K562 (cell line): ENCODE results near the gene ARL10.

Source experiments
- BACH1 ChIP-seq: fragments of 200-800 bp; sonication (Bioruptor generic); IDR thresholded peaks from 2 replicates; pipeline ENCODE4 v1.6.1; 2016; ENCODE audit warnings: missing genetic modification characterization, missing compliant biosample characterization
- BCL6 ChIP-seq: fragments of 250-450 bp; sonication (Bioruptor Pico); IDR thresholded peaks from 2 replicates; pipeline ENCODE4 v1.4.0; 2020
- CBFA2T2 ChIP-seq: fragments of 450-650 bp; conservative IDR thresholded peaks from 2 replicates; pipeline ENCODE4 v1.6.1; 2017; ENCODE audit warnings: mild to moderate bottlenecking
- CBX5 ChIP-seq: IDR thresholded peaks from 2 replicates; pipeline ENCODE4 v1.6.1; 2014; ENCODE audit warnings: low read depth, borderline replicate concordance
- JUND ChIP-seq, 2 experiments: IDR thresholded peaks; 2 replicates in 1 of 2; 3 replicates in 1 of 2; pipeline ENCODE4 v1.6.1; 2011; ENCODE audit warnings: borderline replicate concordance in 2 of 2, low read depth in 2 of 2, low read length in 2 of 2, improper control_type of control experiment in 1 of 2, missing biosample characterization in 1 of 2, missing genetic modification characterization in 1 of 2, missing genetic modification reagents in 1 of 2
- POLR2A ChIP-seq: fragments of 450-650 bp; conservative IDR thresholded peaks from 2 replicates; pipeline ENCODE4 v1.6.1; 2016
- POLR2AphosphoS5 ChIP-seq: IDR thresholded peaks from 2 replicates; pipeline ENCODE4 v1.6.1; 2011; ENCODE audit warnings: mild to moderate bottlenecking, low read depth, low read length, moderate library complexity; ENCODE audit not compliant: control insufficient read depth, insufficient read depth
- SMAD2 ChIP-seq: fragments of 150-350 bp; IDR thresholded peaks from 2 replicates; pipeline ENCODE4 v1.6.1; 2014; ENCODE audit warnings: low read depth, mild to moderate bottlenecking, low read length
- TF ChIP-seq, protein P1 (sequence below), 3 experiments: IDR thresholded peaks in 2 of 3; conservative IDR thresholded peaks in 1 of 3; 2 replicates each; pipeline ENCODE4 v1.5.1; 2011 to 2012; ENCODE audit warnings: low read length in 3 of 3, mild to moderate bottlenecking in 3 of 3, control low read depth in 2 of 3, improper control_type of control experiment in 1 of 3, inconsistent platforms in 1 of 3, low read depth in 1 of 3, mixed read lengths in 1 of 3, moderate library complexity in 1 of 3; ENCODE audit not compliant: insufficient read depth in 2 of 3

- no peak for TF ChIP-seq CBX5
- TF ChIP-seq SMAD2, result no peak
- TF ChIP-seq, protein P1, sequence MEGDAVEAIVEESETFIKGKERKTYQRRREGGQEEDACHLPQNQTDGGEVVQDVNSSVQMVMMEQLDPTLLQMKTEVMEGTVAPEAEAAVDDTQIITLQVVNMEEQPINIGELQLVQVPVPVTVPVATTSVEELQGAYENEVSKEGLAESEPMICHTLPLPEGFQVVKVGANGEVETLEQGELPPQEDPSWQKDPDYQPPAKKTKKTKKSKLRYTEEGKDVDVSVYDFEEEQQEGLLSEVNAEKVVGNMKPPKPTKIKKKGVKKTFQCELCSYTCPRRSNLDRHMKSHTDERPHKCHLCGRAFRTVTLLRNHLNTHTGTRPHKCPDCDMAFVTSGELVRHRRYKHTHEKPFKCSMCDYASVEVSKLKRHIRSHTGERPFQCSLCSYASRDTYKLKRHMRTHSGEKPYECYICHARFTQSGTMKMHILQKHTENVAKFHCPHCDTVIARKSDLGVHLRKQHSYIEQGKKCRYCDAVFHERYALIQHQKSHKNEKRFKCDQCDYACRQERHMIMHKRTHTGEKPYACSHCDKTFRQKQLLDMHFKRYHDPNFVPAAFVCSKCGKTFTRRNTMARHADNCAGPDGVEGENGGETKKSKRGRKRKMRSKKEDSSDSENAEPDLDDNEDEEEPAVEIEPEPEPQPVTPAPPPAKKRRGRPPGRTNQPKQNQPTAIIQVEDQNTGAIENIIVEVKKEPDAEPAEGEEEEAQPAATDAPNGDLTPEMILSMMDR (IDR thresholded peaks at IDR 0.05 in 2 of 3, conservative IDR thresholded peaks at IDR 0.05 in 1 of 3; ENCODE audit: insufficient read depth in 2 of 3, low read depth in 1 of 3, low read length in 3 of 3), result no peak
- TF ChIP-seq BCL6, result no peak
- TF ChIP-seq BACH1, result no peak
- no peak for TF ChIP-seq CBFA2T2
- no peak for TF ChIP-seq POLR2A
- TF ChIP-seq POLR2AphosphoS5, result no peak
- no peak for TF ChIP-seq JUND (IDR thresholded peaks at IDR 0.05; ENCODE audit: borderline replicate concordance, low read depth, low read length)
- TF ChIP-seq JUND (tag; IDR thresholded peaks at IDR 0.05; ENCODE audit: borderline replicate concordance, low read depth, low read length), result no peak
These were observed 53.0 kb downstream of the ARL10 start for GRCh38 chr5:176418251-176418650.
